OCI-LY7 (cell line): ENCODE measurements around the gene DOCK1. TPM values are rescaled to one million over a fixed set of nuclear protein-coding genes. Genes with fewer than 3 reads are reported as not detected.

Experiments
- BruUV-seq: library from RNA; stranded (reverse); fragments of 400-500 nt; replicated peaks from 2 replicates; lab custom pipeline; 2021; lab: Mats Ljungman, UMichigan
- CTCF ChIA-PET: fragments of 300-600 bp; sonication (Branson Sonifier 250); formaldehyde crosslinking; loops from one replicate; lab custom pipeline; 2022; ENCODE audit warnings: antibody characterized with exemption; ENCODE audit not compliant: unreplicated experiment; lab: Charles Lee
- POLR2A ChIA-PET: fragments of 300-600 bp; sonication (Branson Sonifier 250); formaldehyde crosslinking; loops from one replicate; lab custom pipeline; 2022; ENCODE audit warnings: antibody characterized with exemption; lab: Charles Lee
- DNase-seq: peaks from one replicate; pipeline ENCODE4 v3.0.0-alpha.2; 2015; ENCODE audit warnings: low spot score
- H2AFZ ChIP-seq: fragments of 200-600 bp; sonication (generic), shearing (Covaris generic); 2 replicates; pipeline ENCODE4 v1.6.1; 2014; ENCODE audit warnings: mild to moderate bottlenecking, antibody characterized with exemption, low read length, moderate library complexity
- H3K27ac ChIP-seq: fragments of 200-600 bp; sonication (generic); 2 replicates; pipeline ENCODE4 v1.5.1; 2014; ENCODE audit warnings: mixed run types, low read depth, mild to moderate bottlenecking, moderate library complexity, low read length, inconsistent platforms; ENCODE audit not compliant: poor library complexity, severe bottlenecking
- H3K36me3 ChIP-seq: fragments of 200-600 bp; sonication (generic); 2 replicates; pipeline ENCODE4 v1.6.1; 2014; ENCODE audit warnings: mild to moderate bottlenecking, antibody characterized with exemption, low read length, moderate library complexity, mixed read lengths; ENCODE audit not compliant: insufficient read depth
- H3K4me1 ChIP-seq: fragments of 200-600 bp; sonication (generic); 2 replicates; pipeline ENCODE4 v1.5.1; 2014; ENCODE audit warnings: mild to moderate bottlenecking, low read length; ENCODE audit not compliant: insufficient read depth, poor library complexity, severe bottlenecking
- H3K4me2 ChIP-seq: fragments of 200-600 bp; sonication (generic); 2 replicates; pipeline ENCODE4 v1.6.1; 2014; ENCODE audit warnings: mild to moderate bottlenecking, low read length
- H3K4me3 ChIP-seq: fragments of 200-600 bp; sonication (generic); 2 replicates; pipeline ENCODE4 v1.5.1; 2014; ENCODE audit warnings: mild to moderate bottlenecking, low read depth, low read length; ENCODE audit not compliant: poor library complexity, severe bottlenecking
- H3K79me2 ChIP-seq: fragments of 200-600 bp; sonication (generic); 2 replicates; pipeline ENCODE4 v1.6.1; 2016; ENCODE audit warnings: low read depth, mild to moderate bottlenecking, low read length, moderate library complexity, mixed read lengths; ENCODE audit not compliant: insufficient read depth
- H3K9me2 ChIP-seq: fragments of 200-600 bp; sonication (generic); 2 replicates; pipeline ENCODE4 v1.6.1; 2016; ENCODE audit warnings: mild to moderate bottlenecking, low read length, mixed read lengths; ENCODE audit not compliant: insufficient read depth
- H3K9me3 ChIP-seq: fragments of 200-600 bp; sonication (generic); 2 replicates; pipeline ENCODE4 v1.6.1; 2014; ENCODE audit warnings: mild to moderate bottlenecking, mixed run types, low read length, mixed read lengths
- H4K20me1 ChIP-seq: fragments of 200-600 bp; sonication (generic); 2 replicates; pipeline ENCODE4 v1.6.1; 2014; ENCODE audit warnings: mild to moderate bottlenecking, antibody characterized with exemption, low read length, moderate library complexity, mixed read lengths; ENCODE audit not compliant: insufficient read depth
- CTCF ChIP-seq: fragments of 200-600 bp; sonication (generic); conservative IDR thresholded peaks from 2 replicates; pipeline ENCODE4 v1.5.1; 2014; ENCODE audit warnings: mild to moderate bottlenecking, antibody characterized with exemption, low read length, moderate library complexity, mixed read lengths
- EZH2phosphoT487 ChIP-seq: fragments of 200-600 bp; sonication (generic); IDR thresholded peaks from 2 replicates; pipeline ENCODE4 v1.6.1; 2018; ENCODE audit warnings: low read depth, borderline replicate concordance, mild to moderate bottlenecking, mixed run types, antibody characterized with exemption, low read length, moderate library complexity, mixed read lengths
- intact Hi-C: fragments of 100-400 bp; cut with micrococcal nuclease; formaldehyde crosslinking; loops from one replicate; pipeline ENCODE4 v1.10.0; 2022; ENCODE audit not compliant: unreplicated experiment
- total RNA-seq, 2 experiments: library from RNA; depleted of rRNA in 1 of 2; stranded (reverse); fragments of >200 nt in 1 of 2; shearing (Covaris generic) in 1 of 2; gene quantifications; 2 replicates each; pipeline ENCODE4 v1.2.3, GENCODE V29; 2014 to 2022

Gene DOCK1
- total RNA-seq, 2 experiments from 2014 or later, result not detected

- no peaks in the 10 kb centered on the region for H3K9me3 ChIP-seq
- H4K20me1 ChIP-seq, result no peaks in the 10 kb centered on the region
- no peak overlapping the region for H3K27ac ChIP-seq
- no peak for DNase-seq
- H3K4me1 ChIP-seq, result no peaks in the 10 kb centered on the region
- no peaks in the 10 kb centered on the region for H3K9me2 ChIP-seq
- no peaks in the 10 kb centered on the region for H3K36me3 ChIP-seq
- ChIA-PET CTCF (no interaction called here), POLR2A (no interaction called here)
- no peak overlapping the region for H3K4me2 ChIP-seq
- intact Hi-C loops, result no loop called here
- BruUV-seq, result no TSS peak
- H2AFZ ChIP-seq, result no peak overlapping the region
- H3K79me2 ChIP-seq, result no peaks in the 10 kb centered on the region
- TF ChIP-seq EZH2phosphoT487, result no peak
- no peak for TF ChIP-seq CTCF
- no peak overlapping the region for H3K4me3 ChIP-seq
Measured at GRCh38 chr10:126939706-126940105, 34.5 kb downstream of the DOCK1 start.

DNA sequence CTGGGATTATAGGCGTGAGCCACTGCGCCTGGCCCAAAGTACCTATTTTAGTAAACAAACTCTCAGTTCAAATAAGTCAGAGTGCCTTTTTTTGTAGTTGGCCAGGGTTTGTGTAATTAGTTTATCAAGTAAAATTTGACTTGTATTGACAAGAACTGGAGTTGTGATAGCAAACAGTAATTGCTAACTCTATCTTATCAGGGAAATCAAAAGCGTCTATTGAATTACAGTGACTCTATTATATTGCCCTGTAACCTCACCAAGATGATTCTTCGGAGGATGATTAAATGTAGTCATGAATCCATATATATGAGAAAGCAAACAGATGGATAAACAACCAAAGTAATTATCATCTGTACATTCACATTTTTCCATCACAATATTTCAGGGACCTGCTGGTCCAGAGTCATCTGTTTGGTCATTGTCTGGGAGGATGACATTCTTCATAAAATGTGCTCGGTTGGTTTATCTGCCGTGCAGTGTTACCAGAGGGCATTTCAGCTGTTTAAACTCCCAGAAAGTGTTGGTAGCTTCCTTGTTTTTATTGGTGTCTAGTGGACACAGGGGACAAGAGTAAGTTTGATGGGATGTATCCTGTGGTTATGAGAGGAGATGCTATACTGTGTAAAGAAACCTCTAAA, 35.6 kb downstream of the DOCK1 start:
- intact Hi-C loops, result no loop called here
- no peaks in the 10 kb centered on the region for H3K9me2 ChIP-seq
- no peak for TF ChIP-seq EZH2phosphoT487
- no peak for TF ChIP-seq CTCF
- no peaks in the 10 kb centered on the region for H3K4me1 ChIP-seq
- no peak overlapping the region for H3K4me2 ChIP-seq
- H3K27ac ChIP-seq, result no peak overlapping the region
- POLR2A ChIA-PET, result no interaction called here
- H4K20me1 ChIP-seq, result no peaks in the 10 kb centered on the region
- H3K79me2 ChIP-seq, result no peaks in the 10 kb centered on the region
- no peak overlapping the region for H3K4me3 ChIP-seq
- DNase-seq, result no peak
- CTCF ChIA-PET, result no interaction called here
- no peaks in the 10 kb centered on the region for H3K9me3 ChIP-seq
- no peaks in the 10 kb centered on the region for H3K36me3 ChIP-seq
- no TSS peak for BruUV-seq
- H2AFZ ChIP-seq, result no peak overlapping the region

DNA sequence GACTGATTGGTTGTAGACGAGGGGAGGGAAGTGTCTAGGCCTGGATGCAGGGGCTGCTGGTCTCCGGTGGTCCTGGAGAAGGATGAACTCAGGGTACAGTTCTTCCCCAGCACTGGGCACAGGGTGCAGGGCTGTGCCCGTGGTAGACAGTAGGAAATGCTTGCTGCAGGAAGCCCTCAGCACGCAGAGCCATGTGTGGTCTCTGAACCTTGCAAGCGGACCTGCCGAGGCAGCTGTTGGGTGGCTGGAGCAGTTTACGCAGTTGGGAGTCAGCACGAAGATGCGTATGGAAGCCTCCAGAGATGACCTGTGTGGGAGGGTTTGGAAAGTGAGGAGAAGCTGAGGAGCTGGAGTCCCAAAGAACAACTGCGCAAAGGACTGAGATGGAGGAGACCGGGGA, 39.0 kb downstream of the DOCK1 start:
- no TSS peak for BruUV-seq
- Histone ChIP-seq H3K9me2 (no peaks in the 10 kb centered on the region), H2AFZ (no peak overlapping the region), H3K36me3 (no peaks in the 10 kb centered on the region), H3K4me1 (no peaks in the 10 kb centered on the region), H3K4me3 (no peak overlapping the region), H3K27ac (no peak overlapping the region), H3K79me2 (no peaks in the 10 kb centered on the region), H4K20me1 (no peaks in the 10 kb centered on the region), H3K9me3 (peaks cover 18% of the 10 kb centered on the region; the same call in 1 of the 2 replicates), H3K4me2 (no peak overlapping the region)
- no peak for TF ChIP-seq CTCF
- TF ChIP-seq EZH2phosphoT487, result no peak
- DNase-seq, result no peak
- intact Hi-C loops, result no loop called here
- CTCF ChIA-PET, result no interaction called here
- POLR2A ChIA-PET, result no interaction called here
